Urothelium cell line (cell line): ENCODE results near the gene SLC39A11.
"Not testable (repeated sequence)": the region's sequence is repeated elsewhere in the genome, so short reads cannot be mapped to it uniquely, and the experiment has no call there.

Experiments used
- DNase-seq: peaks from one replicate; pipeline ENCODE4 v3.0.0; 2011; ENCODE audit warnings: low spot score, mixed read lengths
- FAIRE-seq: peaks from 2 replicates; lab custom pipeline; 2011; peaks lifted over from hg19 to GRCh38; lab: Jason Lieb, UNC

SLC39A11 gene

GRCh38 chr17:73083432-73083831, 9.1 kb downstream of the SLC39A11 start:
- DNase-seq, result no peak
- FAIRE-seq, result no peak

- DNase-seq, result no peak
- no peak for FAIRE-seq
Observed at GRCh38 chr17:73074566-73074965, 17.9 kb downstream of the SLC39A11 start.

DNA sequence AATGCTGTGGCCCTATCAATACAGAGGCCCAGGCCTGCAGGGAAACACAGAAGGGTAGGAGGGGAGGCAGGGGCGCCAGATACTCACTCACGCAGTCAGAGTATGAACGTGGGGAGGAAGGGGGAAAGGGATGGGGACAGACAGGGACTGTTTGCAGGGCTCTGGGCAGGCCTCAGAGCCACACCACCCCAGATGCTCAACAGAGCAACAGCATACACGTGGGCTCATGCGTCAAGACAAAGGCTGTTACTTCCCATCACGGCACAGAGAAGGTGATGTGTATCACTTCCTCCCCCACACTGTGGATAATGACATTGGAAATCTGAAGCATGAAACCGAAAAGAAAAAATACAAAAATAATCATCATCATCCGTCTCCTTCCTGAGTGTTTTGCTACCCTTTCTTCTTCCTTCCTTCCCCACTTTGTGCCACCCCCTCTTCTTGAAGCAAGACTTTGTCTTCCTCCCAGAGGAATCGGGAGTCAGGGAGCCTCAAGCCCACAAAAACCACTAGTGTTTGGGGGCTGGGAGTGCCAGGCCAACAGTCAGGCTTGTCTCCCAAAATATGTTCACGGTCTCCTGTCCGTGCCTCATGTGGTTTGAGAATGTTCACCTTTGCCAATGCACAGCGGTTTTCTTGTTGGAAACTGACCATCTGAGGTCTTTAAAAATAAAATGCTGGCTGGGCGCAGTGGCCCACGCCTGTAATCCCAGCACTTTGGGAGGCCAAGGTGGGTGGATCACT, 20.1 kb downstream of the SLC39A11 start:
- FAIRE-seq (peak; percentile 72), DNase-seq (no peak)

- DNase-seq, result no peak
- FAIRE-seq, result peak; percentile 94
Observed at GRCh38 chr17:73071066-73071999, 21.2 kb downstream of the SLC39A11 start.

GRCh38 chr17:73069841-73070240, 22.6 kb downstream of the SLC39A11 start:
- FAIRE-seq (peak; percentile 59), DNase-seq (no peak)

DNA sequence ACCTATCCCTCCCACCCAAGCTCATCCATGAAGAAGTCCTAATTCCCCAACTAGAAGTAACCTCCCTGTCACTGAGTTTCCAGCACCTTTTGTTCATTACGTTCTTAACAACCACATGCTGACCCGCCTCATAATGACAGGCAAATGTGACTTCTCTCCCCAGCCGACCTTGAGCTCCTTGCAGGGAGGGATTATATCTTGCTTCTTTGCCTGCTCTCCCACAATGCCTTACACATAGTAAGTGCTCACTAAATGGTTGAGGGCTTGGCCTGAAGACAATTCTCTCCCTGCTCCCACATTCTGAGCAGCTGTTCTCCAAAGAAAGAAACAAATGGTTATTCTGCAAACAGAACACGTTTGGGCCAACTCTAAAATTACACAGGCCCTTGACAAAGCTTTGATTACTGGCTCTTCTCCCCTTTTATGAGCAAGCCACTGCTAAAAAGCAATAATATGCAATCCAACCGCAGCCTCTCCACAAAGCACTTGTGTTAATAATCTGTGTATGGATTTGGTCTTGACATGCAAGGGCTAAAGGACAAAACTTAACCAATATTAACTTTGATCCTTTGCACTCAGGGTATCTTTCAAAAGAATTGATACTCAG, 23.2 kb downstream of the SLC39A11 start:
- peak; percentile 94 for FAIRE-seq
- DNase-seq, result no peak

- peak; percentile 61 for DNase-seq
- FAIRE-seq, result no peak
Observed at GRCh38 chr17:73068322-73069153, 23.9 kb downstream of the SLC39A11 start.

DNA sequence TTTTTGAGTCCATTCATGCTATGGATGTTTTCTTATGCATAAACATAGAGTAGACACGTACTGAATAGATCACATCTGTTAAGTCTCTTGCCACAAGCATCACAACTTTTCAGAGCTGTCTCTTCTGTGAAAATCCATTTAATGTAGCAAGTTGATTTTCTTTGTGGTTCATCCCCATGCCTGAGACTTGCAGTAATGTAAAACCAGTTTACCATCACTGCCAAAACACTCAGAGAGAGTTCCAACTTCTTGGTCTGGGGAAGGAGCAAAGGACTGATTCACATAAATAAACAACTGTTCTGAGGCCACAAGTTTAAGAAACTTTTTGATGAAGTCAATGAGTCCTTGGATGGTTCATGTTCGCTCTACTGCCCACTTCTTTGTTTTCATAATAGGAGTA, 24.8 kb downstream of the SLC39A11 start:
- not testable (repeated sequence) for DNase-seq
- peak; percentile 74 for FAIRE-seq

DNA sequence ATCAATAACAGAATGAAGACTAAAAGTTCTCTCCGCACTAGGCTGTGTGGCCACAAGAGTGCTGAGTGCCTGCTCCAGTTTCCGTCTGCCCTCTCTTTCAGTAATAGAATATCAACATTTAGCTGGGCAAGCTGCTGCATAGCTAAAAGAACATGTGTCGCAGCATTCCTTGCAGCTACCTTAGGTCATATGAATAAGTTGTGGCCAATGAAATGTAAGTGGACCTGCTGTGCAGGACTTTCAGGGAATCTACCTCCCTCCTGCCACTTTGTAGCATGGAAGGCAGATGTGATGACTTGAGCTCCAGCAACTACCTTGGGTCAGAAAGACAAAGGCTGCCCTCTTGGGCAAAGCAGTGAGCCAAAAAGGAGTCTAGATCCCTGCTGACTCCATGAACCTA, 25.4 kb downstream of the SLC39A11 start:
- FAIRE-seq (peak; percentile 59), DNase-seq (no peak)

GRCh38 chr17:73066148-73066884, 26.2 kb downstream of the SLC39A11 start:
- no peak for DNase-seq
- peak; percentile 76 for FAIRE-seq

DNA sequence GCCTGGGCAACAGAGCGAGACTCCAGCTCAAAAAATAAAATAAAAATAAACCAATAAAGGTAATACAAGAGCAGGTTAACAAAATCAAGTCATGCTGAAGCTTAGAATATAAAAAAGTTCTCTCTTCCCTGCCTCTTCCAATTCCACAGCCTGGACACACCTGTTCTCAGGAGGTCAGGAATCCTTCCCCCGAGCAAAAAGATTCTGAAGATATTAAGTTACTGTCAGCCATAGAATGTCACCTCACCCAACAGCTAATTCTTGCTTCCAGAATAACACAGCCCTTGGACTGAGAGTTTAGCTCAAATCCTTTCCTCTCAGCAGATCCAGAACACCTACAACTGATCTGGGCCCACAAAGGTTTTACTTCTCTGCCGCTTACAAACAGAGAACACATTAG, 27.1 kb downstream of the SLC39A11 start:
- DNase-seq (no peak), FAIRE-seq (no peak)

DNA sequence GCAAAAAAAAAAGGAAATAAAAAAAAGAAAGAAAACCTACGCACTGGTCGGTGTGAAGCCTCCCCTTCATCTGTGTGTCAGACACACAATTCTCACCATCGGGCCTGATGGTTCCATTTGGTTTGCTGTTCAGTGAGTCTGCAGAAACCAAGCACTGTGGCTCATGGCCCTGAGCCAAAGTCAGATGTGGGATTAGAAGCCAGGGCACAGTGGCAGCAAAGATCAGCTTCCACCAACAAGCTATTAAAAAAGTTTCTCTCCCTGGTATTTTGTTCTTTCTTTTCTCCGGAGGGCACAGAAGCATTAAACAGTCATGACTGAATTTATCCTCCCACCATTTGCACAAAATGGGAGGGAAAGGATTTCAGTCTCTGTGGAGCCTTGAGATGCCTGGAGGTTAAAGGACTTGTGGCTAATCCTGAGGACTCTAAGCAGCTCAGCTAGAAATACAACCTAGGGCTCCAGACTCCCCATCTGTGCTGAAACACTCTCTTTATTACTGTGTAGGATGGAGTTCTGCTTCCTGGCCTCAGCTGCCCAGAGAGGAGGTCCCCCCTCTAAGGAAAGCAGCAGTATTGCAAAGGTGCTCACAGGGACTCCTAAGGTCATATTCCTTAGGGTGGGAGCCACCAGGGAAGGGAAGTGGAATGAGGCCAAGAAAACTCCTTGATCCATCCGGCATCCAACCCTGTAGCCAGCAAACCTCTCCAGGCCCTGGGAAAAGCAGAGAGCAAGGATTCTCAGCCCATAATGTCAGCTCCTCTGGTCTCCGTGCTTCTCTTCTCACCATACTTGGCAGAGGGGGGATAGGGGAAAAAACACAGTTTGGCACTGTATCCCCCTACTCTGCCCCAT, 28.2 kb downstream of the SLC39A11 start:
- DNase-seq (peak; percentile 44), FAIRE-seq (peak; percentile 48)

DNA sequence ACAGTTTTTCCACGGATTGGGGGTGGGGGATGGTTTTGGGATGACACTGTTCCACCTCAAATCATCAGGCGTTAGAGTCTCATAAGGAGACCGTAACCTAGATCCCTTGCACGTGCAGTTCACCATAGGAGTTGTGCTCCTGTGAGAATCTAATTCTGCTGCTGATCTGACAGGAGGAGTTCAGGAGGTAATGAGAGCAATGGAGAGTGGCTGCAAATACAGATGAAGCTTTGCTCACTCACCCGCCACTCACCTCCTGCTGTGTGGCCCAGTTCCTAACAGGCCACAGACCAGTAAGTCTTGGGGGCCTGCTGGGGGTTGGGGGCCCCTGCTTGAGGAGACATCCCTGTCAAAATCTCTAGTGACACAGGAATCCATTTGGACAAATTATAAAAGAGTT, 29.8 kb downstream of the SLC39A11 start:
- FAIRE-seq (peak; percentile 75), DNase-seq (no peak)

- no peak for DNase-seq
- FAIRE-seq, result no peak
Observed at GRCh38 chr17:73061161-73061560, 31.3 kb downstream of the SLC39A11 start.

- no peak for FAIRE-seq
- no peak for DNase-seq
Observed at GRCh38 chr17:73060721-73061120, 31.8 kb downstream of the SLC39A11 start.

GRCh38 chr17:73059713-73060112, 32.8 kb downstream of the SLC39A11 start:
- DNase-seq, FAIRE-seq: not testable (repeated sequence)

DNA sequence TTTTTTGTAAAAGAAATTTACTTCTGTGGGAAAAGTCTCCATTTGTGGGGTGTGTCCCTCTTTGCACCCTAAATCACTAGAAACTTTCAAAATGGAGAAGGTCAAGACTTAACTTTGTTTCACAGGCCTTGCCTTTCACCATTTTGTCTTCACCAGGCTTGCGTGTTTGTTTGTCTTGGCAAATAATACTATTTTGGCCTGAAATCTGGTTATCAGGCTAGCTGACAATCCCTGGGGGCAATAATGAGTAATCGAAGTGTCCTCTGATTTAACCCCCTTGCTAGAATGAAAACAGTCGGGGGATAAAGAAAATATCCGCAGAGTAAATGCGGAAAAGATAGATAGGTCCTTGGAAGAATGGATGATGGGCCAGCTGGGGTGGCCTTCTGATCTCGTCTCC, 34.5 kb downstream of the SLC39A11 start:
- DNase-seq (no peak), FAIRE-seq (no peak)

DNA sequence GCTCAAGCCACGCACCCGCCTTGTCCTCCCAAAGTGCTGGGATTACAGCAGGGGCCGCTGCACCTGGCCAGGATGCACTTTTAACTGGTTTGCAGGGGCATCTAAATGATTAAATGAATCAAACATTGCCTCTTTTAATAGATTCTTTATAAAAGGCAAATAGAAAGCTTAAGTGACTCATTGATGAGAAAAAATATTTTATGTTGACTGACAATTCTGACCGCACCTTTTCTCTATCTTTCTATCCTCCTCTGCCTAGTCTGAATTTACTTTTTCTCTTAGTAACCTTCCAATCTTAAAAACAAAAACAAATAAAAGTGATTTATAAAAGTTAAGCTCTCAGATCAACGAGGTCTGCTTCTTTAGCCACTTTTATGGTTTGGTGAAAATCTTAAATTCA, 35.3 kb downstream of the SLC39A11 start:
- DNase-seq, result no peak
- FAIRE-seq, result no peak

- DNase-seq (no peak), FAIRE-seq (no peak)
Observed at GRCh38 chr17:73052923-73053322, 39.6 kb downstream of the SLC39A11 start.
